Vagina (tissue), 2 donors: ENCODE data around the gene RGS6. TPM values are rescaled to one million over a fixed set of nuclear protein-coding genes. Genes with fewer than 3 reads are reported as not detected.

Source experiments
- DNase-seq, 2 donors: peaks; one replicate each; pipeline ENCODE4 v3.0.0-alpha.2; 2017; ENCODE audit errors: extremely low spot score in 2 of 2
- H3K27ac ChIP-seq: fragments of 200-600 bp; sonication (generic); one replicate; pipeline ENCODE4 v1.5.1; 2019
- H3K27me3 ChIP-seq: fragments of 200-600 bp; sonication (generic); one replicate; pipeline ENCODE4 v1.5.1; 2019
- H3K36me3 ChIP-seq, 2 donors: fragments of 200-600 bp; sonication (generic); one replicate each; pipeline ENCODE4 v1.5.1; 2017 to 2019
- H3K4me1 ChIP-seq: fragments of 200-600 bp; sonication (generic); one replicate; pipeline ENCODE4 v1.5.1; 2019
- H3K4me3 ChIP-seq, 2 donors: fragments of 200-600 bp; sonication (generic); 1 replicate in 1 of 2; 2 replicates in 1 of 2; pipeline ENCODE4 v1.5.1; 2016 to 2019
- H3K9me3 ChIP-seq: fragments of 200-600 bp; sonication (generic); one replicate; pipeline ENCODE4 v1.5.1; 2019
- POLR2A ChIP-seq, 2 donors: fragments of 450-650 bp; IDR thresholded peaks; one replicate each; pipeline ENCODE4 v1.6.1; 2017; ENCODE audit warnings: antibody characterized with exemption in 2 of 2, mild to moderate bottlenecking in 2 of 2, moderate library complexity in 2 of 2
- POLR2AphosphoS5 ChIP-seq, 2 donors: sonication (generic); formaldehyde crosslinking; IDR thresholded peaks; one replicate each; pipeline ENCODE4 v1.9.0; 2017; ENCODE audit warnings: antibody characterized with exemption in 2 of 2, mild to moderate bottlenecking in 2 of 2, low read depth in 1 of 2; ENCODE audit not compliant: insufficient read depth in 1 of 2
- intact Hi-C: fragments of 100-400 bp; cut with DNase I; formaldehyde crosslinking; loops from one replicate; pipeline ENCODE4 v1.15.1; 2023
- total RNA-seq: library from RNA; depleted of rRNA; stranded (reverse); fragments of >200 nt; gene quantifications from one replicate; pipeline ENCODE4 v1.2.3, GENCODE V29; 2016
- TF ChIP-seq, protein P1 (sequence below), 3 experiments: fragments of 450-650 bp in 2 of 3; fragments of 200-600 bp in 1 of 3; sonication (generic) in 1 of 3; IDR thresholded peaks; one replicate each; pipeline ENCODE4 v1.5.1; 2017 to 2019; ENCODE audit warnings: antibody characterized with exemption in 3 of 3, mild to moderate bottlenecking in 2 of 3, moderate library complexity in 2 of 3

The RGS6 gene
- total RNA-seq, 1 donor from 2014 or later: 2.0 TPM

GRCh38 chr14:72045885-72046284 lies 113.7 kb downstream of the RGS6 start:
- Histone ChIP-seq H3K27ac (no peak overlapping the region), H3K27me3 (no peaks in the 10 kb centered on the region), H3K9me3 (no peaks in the 10 kb centered on the region), H3K4me1 (no peaks in the 10 kb centered on the region), H3K36me3 (no peaks in the 10 kb centered on the region), H3K4me3 (no peak overlapping the region)
- TF ChIP-seq POLR2AphosphoS5 (IDR thresholded peaks at IDR 0.05; ENCODE audit: insufficient read depth in 1 of 2, low read depth in 1 of 2) (no peak), POLR2A (IDR thresholded peaks at IDR 0.05) (no peak)
- TF ChIP-seq, protein P1, sequence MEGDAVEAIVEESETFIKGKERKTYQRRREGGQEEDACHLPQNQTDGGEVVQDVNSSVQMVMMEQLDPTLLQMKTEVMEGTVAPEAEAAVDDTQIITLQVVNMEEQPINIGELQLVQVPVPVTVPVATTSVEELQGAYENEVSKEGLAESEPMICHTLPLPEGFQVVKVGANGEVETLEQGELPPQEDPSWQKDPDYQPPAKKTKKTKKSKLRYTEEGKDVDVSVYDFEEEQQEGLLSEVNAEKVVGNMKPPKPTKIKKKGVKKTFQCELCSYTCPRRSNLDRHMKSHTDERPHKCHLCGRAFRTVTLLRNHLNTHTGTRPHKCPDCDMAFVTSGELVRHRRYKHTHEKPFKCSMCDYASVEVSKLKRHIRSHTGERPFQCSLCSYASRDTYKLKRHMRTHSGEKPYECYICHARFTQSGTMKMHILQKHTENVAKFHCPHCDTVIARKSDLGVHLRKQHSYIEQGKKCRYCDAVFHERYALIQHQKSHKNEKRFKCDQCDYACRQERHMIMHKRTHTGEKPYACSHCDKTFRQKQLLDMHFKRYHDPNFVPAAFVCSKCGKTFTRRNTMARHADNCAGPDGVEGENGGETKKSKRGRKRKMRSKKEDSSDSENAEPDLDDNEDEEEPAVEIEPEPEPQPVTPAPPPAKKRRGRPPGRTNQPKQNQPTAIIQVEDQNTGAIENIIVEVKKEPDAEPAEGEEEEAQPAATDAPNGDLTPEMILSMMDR (IDR thresholded peaks at IDR 0.05): no peak
- no peak for DNase-seq
- intact Hi-C loops: no loop called here

DNA sequence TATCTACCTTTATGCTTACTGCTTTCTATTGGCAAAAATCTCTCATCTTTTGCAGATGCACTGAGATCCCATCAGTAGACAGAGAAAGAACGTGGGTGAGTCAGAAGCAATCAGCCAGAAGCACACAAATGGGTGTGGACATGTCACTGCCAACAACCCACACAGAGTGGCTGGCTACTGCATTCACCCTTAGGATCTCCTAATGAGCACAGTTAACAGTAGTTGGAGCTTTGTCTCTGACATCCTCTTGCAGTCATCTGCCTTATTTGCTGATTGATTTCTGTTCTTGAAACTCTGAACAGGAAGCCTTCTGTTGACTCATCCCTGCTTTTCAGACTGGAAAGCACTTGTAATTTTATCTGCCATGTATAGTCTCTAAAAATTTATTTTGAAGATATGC lies 117.2 kb downstream of the RGS6 start:
- H3K36me3 ChIP-seq: no peaks in the 10 kb centered on the region
- no peaks in the 10 kb centered on the region for H3K4me1 ChIP-seq
- no peak for DNase-seq
- H3K4me3 ChIP-seq: no peak overlapping the region
- no peaks in the 10 kb centered on the region for H3K27me3 ChIP-seq
- no peak overlapping the region for H3K27ac ChIP-seq
- H3K9me3 ChIP-seq: no peaks in the 10 kb centered on the region
- no peak for TF ChIP-seq POLR2AphosphoS5 (IDR thresholded peaks at IDR 0.05; ENCODE audit: insufficient read depth in 1 of 2, low read depth in 1 of 2)
- TF ChIP-seq, protein P1 (IDR thresholded peaks at IDR 0.05): no peak
- TF ChIP-seq POLR2A (IDR thresholded peaks at IDR 0.05): no peak
- intact Hi-C loops: no loop called here

DNA sequence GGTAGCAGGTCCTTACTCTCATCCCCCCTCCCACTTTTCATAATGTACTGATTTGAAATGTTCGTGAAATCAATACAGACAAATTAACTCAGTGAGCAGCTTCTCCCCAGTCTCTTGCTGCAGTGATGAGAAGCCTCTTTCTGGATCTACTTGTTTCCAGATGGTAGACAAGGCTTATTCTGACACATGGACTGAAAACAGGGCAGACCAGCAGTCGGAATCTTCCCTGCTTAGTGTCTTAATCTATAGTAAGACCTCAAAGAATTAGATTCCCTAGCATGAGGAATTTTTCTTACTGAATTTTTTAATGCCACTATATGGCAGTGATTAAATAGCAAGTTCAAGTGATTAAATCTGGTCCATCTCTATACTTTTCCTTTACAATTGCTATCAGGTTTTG lies 120.1 kb downstream of the RGS6 start:
- no peak overlapping the region for H3K27ac ChIP-seq
- H3K27me3 ChIP-seq: no peaks in the 10 kb centered on the region
- no peaks in the 10 kb centered on the region for H3K36me3 ChIP-seq
- no peak overlapping the region for H3K4me3 ChIP-seq
- intact Hi-C loops: no loop called here
- no peak for DNase-seq
- H3K9me3 ChIP-seq: no peaks in the 10 kb centered on the region
- no peaks in the 10 kb centered on the region for H3K4me1 ChIP-seq
- TF ChIP-seq POLR2A (IDR thresholded peaks at IDR 0.05) (no peak), POLR2AphosphoS5 (IDR thresholded peaks at IDR 0.05; ENCODE audit: insufficient read depth in 1 of 2, low read depth in 1 of 2) (no peak)
- TF ChIP-seq, protein P1 (IDR thresholded peaks at IDR 0.05): no peak

GRCh38 chr14:72053651-72054050 lies 121.4 kb downstream of the RGS6 start:
- H3K36me3 ChIP-seq: no peaks in the 10 kb centered on the region
- no peaks in the 10 kb centered on the region for H3K9me3 ChIP-seq
- H3K27me3 ChIP-seq: no peaks in the 10 kb centered on the region
- intact Hi-C loops: no loop called here
- H3K27ac ChIP-seq: no peak overlapping the region
- no peak for TF ChIP-seq POLR2AphosphoS5 (IDR thresholded peaks at IDR 0.05; ENCODE audit: insufficient read depth in 1 of 2, low read depth in 1 of 2)
- TF ChIP-seq, protein P1 (IDR thresholded peaks at IDR 0.05): no peak
- no peak for TF ChIP-seq POLR2A (IDR thresholded peaks at IDR 0.05)
- H3K4me1 ChIP-seq: no peaks in the 10 kb centered on the region
- no peak for DNase-seq
- no peak overlapping the region for H3K4me3 ChIP-seq

GRCh38 chr14:72054911-72055310 lies 122.7 kb downstream of the RGS6 start:
- intact Hi-C loops: no loop called here
- no peaks in the 10 kb centered on the region for H3K4me1 ChIP-seq

More at GRCh38 chr14:72054911-72055310, 122.7 kb downstream of the RGS6 start:
- H3K27me3 ChIP-seq: no peaks in the 10 kb centered on the region
- H3K9me3 ChIP-seq: no peaks in the 10 kb centered on the region
- no peak for DNase-seq
- H3K4me3 ChIP-seq: no peak overlapping the region
- H3K27ac ChIP-seq: no peak overlapping the region
- H3K36me3 ChIP-seq: no peaks in the 10 kb centered on the region
- TF ChIP-seq POLR2A (IDR thresholded peaks at IDR 0.05): no peak
- TF ChIP-seq, protein P1 (IDR thresholded peaks at IDR 0.05): no peak
- no peak for TF ChIP-seq POLR2AphosphoS5 (IDR thresholded peaks at IDR 0.05; ENCODE audit: insufficient read depth in 1 of 2, low read depth in 1 of 2)
